ENCODE results near the gene PTHLH. TPM values are rescaled to one million over a fixed set of nuclear protein-coding genes. Genes with fewer than 3 reads are reported as not detected.

PTHLH gene
- total and polyA plus RNA-seq, 2 donors (not counting 3 experiments of a cell fraction or from before 2014, with no cell fraction given) = 0.60 to 0.65 TPM

DNA sequence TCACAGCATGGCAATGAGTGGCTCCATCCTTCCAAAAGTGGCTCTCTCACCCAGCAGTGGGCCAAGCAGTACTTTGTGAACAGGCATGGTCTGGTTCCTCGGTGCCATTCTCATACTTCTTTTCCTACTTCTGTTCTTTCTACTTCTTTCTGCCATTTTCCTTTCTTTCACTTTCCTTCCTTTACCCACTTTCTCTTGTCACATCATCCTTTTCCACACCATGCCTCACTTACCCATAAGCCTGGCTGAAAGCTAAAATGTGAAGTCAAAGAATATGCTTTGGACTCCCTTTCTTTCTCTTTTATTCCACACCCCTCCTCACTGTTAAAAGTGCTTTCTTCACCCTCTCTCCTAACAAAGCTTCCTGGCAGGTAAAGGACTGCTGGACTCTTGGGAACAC, 57.0 kb downstream of the PTHLH start:
- intact Hi-C loops (cut with micrococcal nuclease) = no loop called here

More for the DNA sequence above, 57.0 kb downstream of the PTHLH start:
- H3K27ac ChIP-seq (ENCODE audit: insufficient read depth, low read depth, low read length) = no peak overlapping the region
- dilution Hi-C loops (cut with MboI; ENCODE audit: extremely low pct_ligation_motif_present, low sequenced_read_pairs) = no loop called here
- no peaks in the 10 kb centered on the region for H3K27me3 ChIP-seq (ENCODE audit: control insufficient read depth in 2 of 2, insufficient read depth in 2 of 2, low read length in 2 of 2)
- H3K4me2 ChIP-seq (ENCODE audit: insufficient read depth, low read length) = no peak overlapping the region
- H3K4me3 ChIP-seq (replicated peaks in 1 of 3; ENCODE audit: insufficient read depth in 1 of 3, low read depth in 1 of 3, low read length in 3 of 3) = no peak overlapping the region
- no peaks in the 10 kb centered on the region for H3K9me3 ChIP-seq (replicated peaks; ENCODE audit: control insufficient read depth, insufficient read depth, low read length)
- H3K36me3 ChIP-seq (ENCODE audit: control insufficient read depth in 2 of 2, extremely low read depth in 1 of 2, insufficient read depth in 2 of 2, low read length in 2 of 2) = no peaks in the 10 kb centered on the region
- TF ChIP-seq JUN (IDR thresholded peaks at IDR 0.05; ENCODE audit: borderline replicate concordance, insufficient read depth, insufficient read length, low read depth) (no peak), POLR2A (IDR thresholded peaks at IDR 0.05; ENCODE audit: low read depth, low read length) (no peak), EZH2 (IDR thresholded peaks at IDR 0.05; ENCODE audit: borderline replicate concordance, low read depth, low read length, severe bottlenecking) (no peak), FOS (IDR thresholded peaks at IDR 0.05; ENCODE audit: borderline replicate concordance, insufficient read depth, low read length) (no peak), MYC (IDR thresholded peaks at IDR 0.05; ENCODE audit: low read depth, low read length) (no peak), POLR2AphosphoS5 (IDR thresholded peaks at IDR 0.05; ENCODE audit: insufficient read depth, low read depth, low read length) (no peak), GATA2 (IDR thresholded peaks at IDR 0.05; ENCODE audit: insufficient read depth, insufficient read length, low read depth, low read length) (no peak), MAX (IDR thresholded peaks at IDR 0.05; ENCODE audit: insufficient read depth, insufficient read length) (no peak)
- TF ChIP-seq, protein P1, sequence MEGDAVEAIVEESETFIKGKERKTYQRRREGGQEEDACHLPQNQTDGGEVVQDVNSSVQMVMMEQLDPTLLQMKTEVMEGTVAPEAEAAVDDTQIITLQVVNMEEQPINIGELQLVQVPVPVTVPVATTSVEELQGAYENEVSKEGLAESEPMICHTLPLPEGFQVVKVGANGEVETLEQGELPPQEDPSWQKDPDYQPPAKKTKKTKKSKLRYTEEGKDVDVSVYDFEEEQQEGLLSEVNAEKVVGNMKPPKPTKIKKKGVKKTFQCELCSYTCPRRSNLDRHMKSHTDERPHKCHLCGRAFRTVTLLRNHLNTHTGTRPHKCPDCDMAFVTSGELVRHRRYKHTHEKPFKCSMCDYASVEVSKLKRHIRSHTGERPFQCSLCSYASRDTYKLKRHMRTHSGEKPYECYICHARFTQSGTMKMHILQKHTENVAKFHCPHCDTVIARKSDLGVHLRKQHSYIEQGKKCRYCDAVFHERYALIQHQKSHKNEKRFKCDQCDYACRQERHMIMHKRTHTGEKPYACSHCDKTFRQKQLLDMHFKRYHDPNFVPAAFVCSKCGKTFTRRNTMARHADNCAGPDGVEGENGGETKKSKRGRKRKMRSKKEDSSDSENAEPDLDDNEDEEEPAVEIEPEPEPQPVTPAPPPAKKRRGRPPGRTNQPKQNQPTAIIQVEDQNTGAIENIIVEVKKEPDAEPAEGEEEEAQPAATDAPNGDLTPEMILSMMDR (IDR thresholded peaks at IDR 0.05; ENCODE audit: extremely low read depth in 1 of 2, insufficient read depth in 1 of 2, low read depth in 1 of 2, low read length in 2 of 2) = no peak
- CTCF ChIA-PET = interaction anchor here (0.7 kb wide), 1 partner anchor 9 kb away, joined by 3 read pairs; no protein-coding TSS in a partner anchor
- no peaks in the 10 kb centered on the region for H3K4me1 ChIP-seq (ENCODE audit: control insufficient read depth, extremely low read depth, insufficient read depth, low read length)
- H3K9me1 ChIP-seq (replicated peaks; ENCODE audit: control insufficient read depth, extremely low read depth, insufficient read depth, low read length) = no peaks in the 10 kb centered on the region
- H2AFZ ChIP-seq (ENCODE audit: low read depth, low read length) = no peak overlapping the region
- no peaks in the 10 kb centered on the region for H3K79me2 ChIP-seq (ENCODE audit: control insufficient read depth, insufficient read depth, low read length)
- DNase-seq (ENCODE audit: low read depth, low spot score) = no peak
- no peak for FAIRE-seq
- POLR2A ChIA-PET = no interaction called here
- no peak overlapping the region for H3K9ac ChIP-seq (replicated peaks; ENCODE audit: extremely low read depth, insufficient read depth, low read length)
- BruUV-seq (replicated peaks) = no TSS peak
- H4K20me1 ChIP-seq (replicated peaks; ENCODE audit: control insufficient read depth, extremely low read depth, insufficient read depth, low read length) = no peaks in the 10 kb centered on the region
